Endothelial cell (in vitro differentiated cells): ENCODE results near the gene SLC7A5. TPM values are rescaled to one million over a fixed set of nuclear protein-coding genes. Genes with fewer than 3 reads are reported as not detected.
"Not testable (repeated sequence)": the region's sequence is repeated elsewhere in the genome, so short reads cannot be mapped to it uniquely, and the experiment has no call there.

Experiments used
- DNase-seq: peaks from one replicate; pipeline ENCODE4 v3.0.0; 2021; ENCODE audit warnings: low spot score
- H3K27ac Mint-ChIP-seq: one replicate; pipeline ENCODE4 v1.8.0; 2021; ENCODE audit warnings: mixed read lengths, inconsistent platforms; ENCODE audit not compliant: unreplicated experiment
- H3K27me3 Mint-ChIP-seq: one replicate; pipeline ENCODE4 v1.8.0; 2021; ENCODE audit warnings: mild to moderate bottlenecking, moderate library complexity, mixed read lengths, inconsistent platforms; ENCODE audit not compliant: unreplicated experiment
- H3K36me3 Mint-ChIP-seq: one replicate; pipeline ENCODE4 v1.8.0; 2021; ENCODE audit warnings: mild to moderate bottlenecking, low read depth, mixed read lengths, inconsistent platforms; ENCODE audit not compliant: unreplicated experiment
- H3K4me1 Mint-ChIP-seq: one replicate; pipeline ENCODE4 v1.8.0; 2021; ENCODE audit warnings: mild to moderate bottlenecking, mixed read lengths, inconsistent platforms; ENCODE audit not compliant: unreplicated experiment
- H3K4me3 Mint-ChIP-seq: one replicate; pipeline ENCODE4 v1.8.0; 2021; ENCODE audit warnings: mild to moderate bottlenecking, mixed read lengths, inconsistent platforms; ENCODE audit not compliant: unreplicated experiment
- H3K9me3 Mint-ChIP-seq: one replicate; pipeline ENCODE4 v1.8.0; 2021; ENCODE audit warnings: mixed read lengths, inconsistent platforms; ENCODE audit not compliant: unreplicated experiment
- total RNA-seq: library from RNA; stranded (reverse); fragmentation: NEBNext Ultra II Directional; extraction: Animal tissue kit (Norgen Biotek cat#: 25700); gene quantifications from one replicate; pipeline ENCODE4 v1.2.1, GENCODE V29; 2021; ENCODE audit not compliant: unreplicated experiment
- TF ChIP-seq, protein P1 (sequence below): fragments of 200-600 bp; sonication (generic); IDR thresholded peaks from one replicate; pipeline ENCODE4 v1.5.0; 2021; ENCODE audit warnings: antibody characterized with exemption; ENCODE audit not compliant: unreplicated experiment

Gene SLC7A5
- total RNA-seq, 1 donor from 2014 or later: 18.8 TPM

DNA sequence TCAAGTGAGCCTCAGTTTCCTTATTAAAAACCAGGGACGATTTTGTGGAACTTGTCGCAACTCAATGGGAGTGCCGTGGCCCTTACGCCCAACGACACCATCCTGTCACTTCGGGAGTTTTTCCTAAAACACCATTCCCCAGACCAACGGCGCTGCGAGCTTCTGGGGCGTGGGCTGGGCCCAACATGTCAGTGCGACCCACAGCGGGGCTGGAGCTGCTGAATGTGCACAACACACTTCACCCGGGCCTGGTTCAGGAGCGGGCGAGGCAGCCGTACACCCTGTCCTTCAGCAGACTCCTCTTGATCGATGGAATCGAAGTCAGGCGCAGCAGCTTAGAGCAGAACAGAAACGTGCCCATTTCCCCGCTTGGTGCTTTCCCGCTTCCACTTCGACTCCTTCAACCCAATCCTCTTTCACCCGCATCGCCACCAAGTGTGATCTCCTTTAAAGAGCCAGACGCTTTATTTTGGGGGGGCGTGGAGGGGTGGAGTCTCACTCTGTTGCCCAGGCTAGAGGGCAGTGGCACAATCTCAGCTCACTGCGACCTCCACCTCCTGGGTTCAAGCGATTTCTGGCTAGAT, 13.2 kb upstream of the SLC7A5 start:
- TF ChIP-seq, protein P1, sequence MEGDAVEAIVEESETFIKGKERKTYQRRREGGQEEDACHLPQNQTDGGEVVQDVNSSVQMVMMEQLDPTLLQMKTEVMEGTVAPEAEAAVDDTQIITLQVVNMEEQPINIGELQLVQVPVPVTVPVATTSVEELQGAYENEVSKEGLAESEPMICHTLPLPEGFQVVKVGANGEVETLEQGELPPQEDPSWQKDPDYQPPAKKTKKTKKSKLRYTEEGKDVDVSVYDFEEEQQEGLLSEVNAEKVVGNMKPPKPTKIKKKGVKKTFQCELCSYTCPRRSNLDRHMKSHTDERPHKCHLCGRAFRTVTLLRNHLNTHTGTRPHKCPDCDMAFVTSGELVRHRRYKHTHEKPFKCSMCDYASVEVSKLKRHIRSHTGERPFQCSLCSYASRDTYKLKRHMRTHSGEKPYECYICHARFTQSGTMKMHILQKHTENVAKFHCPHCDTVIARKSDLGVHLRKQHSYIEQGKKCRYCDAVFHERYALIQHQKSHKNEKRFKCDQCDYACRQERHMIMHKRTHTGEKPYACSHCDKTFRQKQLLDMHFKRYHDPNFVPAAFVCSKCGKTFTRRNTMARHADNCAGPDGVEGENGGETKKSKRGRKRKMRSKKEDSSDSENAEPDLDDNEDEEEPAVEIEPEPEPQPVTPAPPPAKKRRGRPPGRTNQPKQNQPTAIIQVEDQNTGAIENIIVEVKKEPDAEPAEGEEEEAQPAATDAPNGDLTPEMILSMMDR: no peak
- Mint-ChIP-seq H3K27ac (no peak overlapping the region), H3K9me3 (no peaks in the 10 kb centered on the region), H3K4me1 (peaks cover 8% of the 10 kb centered on the region), H3K27me3 (peaks cover 7% of the 10 kb centered on the region), H3K4me3 (no peak overlapping the region), H3K36me3 (no peaks in the 10 kb centered on the region)
- DNase-seq: no peak

DNA sequence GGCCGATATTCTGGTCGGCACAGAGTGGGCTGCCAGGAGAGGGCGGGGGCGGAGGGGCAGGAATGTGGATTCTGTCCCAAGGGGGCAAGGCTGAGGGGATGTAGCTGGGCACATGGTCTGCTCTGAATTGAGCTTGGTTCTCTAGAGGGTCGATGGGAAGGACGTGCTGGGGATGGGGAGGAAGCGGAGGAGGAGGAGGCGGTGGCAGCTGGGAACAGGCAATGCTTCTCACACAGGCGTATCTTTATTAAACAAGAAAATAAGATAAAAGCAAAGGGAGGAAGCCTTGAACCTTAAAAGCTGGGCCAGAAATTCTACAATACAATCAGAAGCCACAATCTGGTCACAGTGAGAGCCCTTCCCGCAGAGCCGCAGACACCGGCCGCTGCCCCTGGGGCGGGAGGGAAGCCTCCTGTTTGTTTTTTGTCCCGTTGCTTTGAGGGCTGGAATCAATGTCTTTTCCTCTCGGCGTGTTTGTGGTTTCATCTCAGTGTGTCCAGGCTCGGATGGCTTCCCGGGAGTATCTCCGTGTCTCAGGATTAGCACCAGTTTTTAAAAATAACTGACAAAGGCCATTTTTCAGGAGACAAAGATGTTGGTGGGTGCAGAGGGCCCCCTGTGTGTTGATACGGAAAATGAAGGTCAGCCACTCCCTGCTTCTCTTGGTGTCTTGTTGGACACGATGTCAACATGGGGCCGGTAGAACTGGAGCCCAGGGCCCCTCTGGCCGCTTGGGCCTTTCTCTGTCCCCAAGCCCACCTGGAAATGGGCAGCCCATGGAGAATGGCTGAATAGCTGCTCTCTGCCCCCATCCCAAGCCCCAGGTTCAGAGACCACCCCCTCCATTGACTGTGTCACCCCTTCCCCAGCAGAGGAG, 12.3 kb upstream of the SLC7A5 start:
- Mint-ChIP-seq H3K9me3 (no peaks in the 10 kb centered on the region), H3K27ac (peak overlapping the region; percentile 24), H3K27me3 (peaks cover 9% of the 10 kb centered on the region), H3K4me3 (no peak overlapping the region), H3K36me3 (no peaks in the 10 kb centered on the region), H3K4me1 (peaks cover 8% of the 10 kb centered on the region)
- TF ChIP-seq, protein P1: no peak
- no peak for DNase-seq

DNA sequence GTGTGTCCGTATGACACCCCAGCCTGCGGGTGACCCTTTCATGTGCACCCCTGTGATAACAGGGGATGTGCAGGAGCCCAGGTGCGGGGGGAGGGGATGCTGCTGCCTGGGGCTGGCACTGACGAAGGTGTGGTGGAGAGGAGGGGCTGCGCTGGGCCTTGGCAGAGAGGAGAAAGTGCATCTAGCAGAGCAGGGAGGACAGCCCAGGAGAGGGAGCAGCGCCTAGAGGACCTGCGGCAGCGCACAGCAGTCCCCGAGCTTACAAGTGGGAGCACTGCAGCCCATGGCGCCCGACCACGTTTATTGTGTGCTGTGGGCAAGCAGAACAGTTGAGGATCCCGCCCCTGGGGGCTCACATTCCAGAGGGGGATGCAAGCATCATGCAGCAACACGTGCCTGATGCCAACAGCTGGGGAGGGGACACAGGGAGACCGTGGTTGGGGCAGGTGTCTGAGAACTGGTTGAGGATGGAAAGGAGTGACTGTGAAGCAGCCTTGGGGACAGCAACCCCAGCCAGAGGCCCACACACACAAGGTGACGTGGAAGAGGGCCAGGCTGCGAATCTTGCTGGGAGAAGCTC, 10.9 kb upstream of the SLC7A5 start:
- peaks cover 8% of the 10 kb centered on the region for H3K4me1 Mint-ChIP-seq
- H3K27ac Mint-ChIP-seq: no peak overlapping the region
- no peak overlapping the region for H3K4me3 Mint-ChIP-seq
- H3K27me3 Mint-ChIP-seq: peaks cover 9% of the 10 kb centered on the region
- no peaks in the 10 kb centered on the region for H3K9me3 Mint-ChIP-seq
- no peaks in the 10 kb centered on the region for H3K36me3 Mint-ChIP-seq
- TF ChIP-seq, protein P1: no peak
- no peak for DNase-seq

DNA sequence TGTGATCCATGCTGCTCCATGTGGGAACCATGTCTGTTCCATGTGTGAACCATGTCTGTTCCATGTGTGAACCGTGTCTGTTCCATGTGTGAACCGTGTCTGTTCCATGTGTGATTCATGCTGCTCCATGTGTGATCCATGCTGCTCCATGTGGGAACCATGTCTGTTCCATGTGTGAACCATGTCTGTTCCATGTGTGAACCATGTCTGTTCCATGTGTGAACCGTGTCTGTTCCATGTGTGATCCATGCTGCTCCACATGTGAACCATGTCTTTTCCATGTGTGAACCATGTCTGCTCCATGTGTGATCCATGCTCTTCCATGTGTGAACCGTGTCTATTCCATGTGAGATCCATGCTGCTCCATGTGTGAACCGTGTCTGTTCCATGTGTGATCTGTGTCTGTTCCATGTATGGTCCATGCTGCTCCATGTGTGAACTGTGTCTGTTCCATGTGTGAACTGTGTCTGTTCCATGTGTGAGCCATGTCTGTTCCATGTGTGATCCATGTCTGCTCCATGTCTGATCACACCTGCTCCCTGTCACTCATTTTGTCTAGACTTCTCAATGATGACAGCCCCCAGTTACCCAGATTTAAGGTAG, 10.2 kb upstream of the SLC7A5 start:
- not testable (repeated sequence) for H3K4me1 Mint-ChIP-seq, H3K36me3 Mint-ChIP-seq, H3K4me3 Mint-ChIP-seq, H3K9me3 Mint-ChIP-seq, DNase-seq, H3K27me3 Mint-ChIP-seq
- H3K27ac Mint-ChIP-seq: peak overlapping the region; percentile 48

DNA sequence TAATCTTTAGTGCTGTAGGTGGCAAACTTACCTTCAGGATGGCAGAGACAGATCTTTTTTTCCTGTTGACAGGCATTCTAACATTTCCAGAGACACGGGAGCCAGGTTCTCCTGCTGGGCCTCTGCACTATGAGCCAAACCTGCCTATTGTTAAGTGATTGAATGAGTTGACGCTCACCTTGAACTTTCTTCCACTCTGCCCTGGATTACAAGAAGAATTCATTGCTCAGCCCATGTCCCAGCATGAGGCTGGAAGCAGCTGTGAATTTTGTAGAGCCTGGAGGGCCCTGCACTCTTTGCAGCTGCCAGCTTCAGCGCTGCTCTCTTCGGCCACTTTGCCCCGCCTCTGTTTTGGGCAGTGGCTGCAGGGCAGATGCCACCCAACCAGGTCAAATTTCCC, 9.4 kb upstream of the SLC7A5 start:
- no peaks in the 10 kb centered on the region for H3K9me3 Mint-ChIP-seq
- peaks cover 8% of the 10 kb centered on the region for H3K4me1 Mint-ChIP-seq
- no peak overlapping the region for H3K27ac Mint-ChIP-seq
- TF ChIP-seq, protein P1: no peak
- no peaks in the 10 kb centered on the region for H3K36me3 Mint-ChIP-seq
- DNase-seq: no peak
- peaks cover 9% of the 10 kb centered on the region for H3K27me3 Mint-ChIP-seq
- H3K4me3 Mint-ChIP-seq: no peak overlapping the region
